ENCODE data around the gene GLB1L2.

The GLB1L2 gene

GRCh38 chr11:134347441-134347840 lies 15.7 kb downstream of the GLB1L2 start:
- Histone ChIP-seq H3K9me2 (replicated peaks; ENCODE audit: low read depth, low read length) (no peaks in the 10 kb centered on the region), H3K27me3 (ENCODE audit: insufficient read depth, low read length, poor library complexity, severe bottlenecking) (no peaks in the 10 kb centered on the region), H3K4me1 (ENCODE audit: insufficient read depth, low read length, poor library complexity, severe bottlenecking) (no peaks in the 10 kb centered on the region), H3K79me2 (ENCODE audit: insufficient read depth, low read length) (no peaks in the 10 kb centered on the region), H3K9ac (ENCODE audit: low read depth, low read length, poor library complexity, severe bottlenecking) (no peak overlapping the region), H3K9me3 (ENCODE audit: insufficient read depth, low read depth, low read length) (peaks cover 8% of the 10 kb centered on the region; the same call in 1 of the 2 replicates), H3K4me2 (ENCODE audit: low read depth, low read length, poor library complexity, severe bottlenecking) (no peak overlapping the region), H2AFZ (ENCODE audit: low read length) (no peak overlapping the region), H3K36me3 (ENCODE audit: insufficient read depth, low read length) (no peaks in the 10 kb centered on the region), H3F3A (ENCODE audit: low read depth) (no peaks in the 10 kb centered on the region), H3K4me3 (ENCODE audit: low read length, poor library complexity, severe bottlenecking) (no peak overlapping the region), H4K20me1 (ENCODE audit: insufficient read depth, low read length, poor library complexity, severe bottlenecking) (no peaks in the 10 kb centered on the region)
- TF ChIP-seq EZH2phosphoT487 (IDR thresholded peaks at IDR 0.05; ENCODE audit: borderline replicate concordance) (no peak), CTCF (conservative IDR thresholded peaks at IDR 0.05; ENCODE audit: low read length) (no peak)

GRCh38 chr11:134349109-134349801 lies 17.5 kb downstream of the GLB1L2 start:
- Histone ChIP-seq H3K9ac (ENCODE audit: low read depth, low read length, poor library complexity, severe bottlenecking) (no peak overlapping the region), H4K20me1 (ENCODE audit: insufficient read depth, low read length, poor library complexity, severe bottlenecking) (no peaks in the 10 kb centered on the region), H3K4me1 (ENCODE audit: insufficient read depth, low read length, poor library complexity, severe bottlenecking) (no peaks in the 10 kb centered on the region), H3K27me3 (ENCODE audit: insufficient read depth, low read length, poor library complexity, severe bottlenecking) (no peaks in the 10 kb centered on the region), H3K36me3 (ENCODE audit: insufficient read depth, low read length) (no peaks in the 10 kb centered on the region), H2AFZ (ENCODE audit: low read length) (no peak overlapping the region), H3K9me3 (ENCODE audit: insufficient read depth, low read depth, low read length) (peaks cover 3% of the 10 kb centered on the region; the same call in 1 of the 2 replicates), H3K4me2 (ENCODE audit: low read depth, low read length, poor library complexity, severe bottlenecking) (no peak overlapping the region), H3K79me2 (ENCODE audit: insufficient read depth, low read length) (no peaks in the 10 kb centered on the region), H3K4me3 (ENCODE audit: low read length, poor library complexity, severe bottlenecking) (no peak overlapping the region), H3K9me2 (replicated peaks; ENCODE audit: low read depth, low read length) (no peaks in the 10 kb centered on the region), H3F3A (ENCODE audit: low read depth) (no peaks in the 10 kb centered on the region)
- TF ChIP-seq EZH2phosphoT487 (IDR thresholded peaks at IDR 0.05; ENCODE audit: borderline replicate concordance) (no peak), CTCF (conservative IDR thresholded peaks at IDR 0.05; ENCODE audit: low read length) (no peak)

DNA sequence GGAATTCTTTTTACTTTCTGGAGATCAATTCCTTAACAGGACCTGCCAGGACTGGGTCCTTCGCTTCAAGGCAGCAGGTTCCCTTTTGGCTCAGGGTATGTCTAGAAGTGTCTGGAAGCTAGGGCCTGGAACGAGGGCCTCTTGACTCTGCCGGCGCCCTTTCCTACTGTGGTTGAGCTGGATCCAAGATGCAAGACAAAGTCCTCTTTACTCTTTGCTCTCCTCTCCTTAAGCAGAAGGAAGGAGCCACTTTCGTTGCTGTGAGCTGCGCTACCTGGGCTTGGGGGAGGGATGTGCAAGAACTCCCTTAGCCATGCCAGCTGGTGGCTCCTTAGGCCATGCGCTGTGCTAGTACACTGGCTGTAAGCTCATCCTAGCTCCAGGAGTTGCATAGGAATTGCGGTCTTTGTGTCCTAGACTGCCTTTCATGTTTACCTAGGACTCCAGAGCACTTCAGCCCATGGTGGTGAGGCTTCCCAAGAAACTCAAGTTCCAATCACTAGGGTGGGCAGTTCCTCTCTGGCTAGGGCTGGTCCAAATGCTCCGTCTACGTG lies 18.1 kb downstream of the GLB1L2 start:
- Histone ChIP-seq H3K79me2 (ENCODE audit: insufficient read depth, low read length) (no peaks in the 10 kb centered on the region), H3K36me3 (ENCODE audit: insufficient read depth, low read length) (no peaks in the 10 kb centered on the region), H3K27me3 (ENCODE audit: insufficient read depth, low read length, poor library complexity, severe bottlenecking) (no peaks in the 10 kb centered on the region), H3K9me2 (replicated peaks; ENCODE audit: low read depth, low read length) (no peaks in the 10 kb centered on the region), H3K4me3 (ENCODE audit: low read length, poor library complexity, severe bottlenecking) (no peak overlapping the region), H3K4me1 (ENCODE audit: insufficient read depth, low read length, poor library complexity, severe bottlenecking) (no peaks in the 10 kb centered on the region), H2AFZ (ENCODE audit: low read length) (no peak overlapping the region), H4K20me1 (ENCODE audit: insufficient read depth, low read length, poor library complexity, severe bottlenecking) (no peaks in the 10 kb centered on the region), H3K9ac (ENCODE audit: low read depth, low read length, poor library complexity, severe bottlenecking) (no peak overlapping the region), H3K4me2 (ENCODE audit: low read depth, low read length, poor library complexity, severe bottlenecking) (no peak overlapping the region), H3F3A (ENCODE audit: low read depth) (no peaks in the 10 kb centered on the region), H3K9me3 (ENCODE audit: insufficient read depth, low read depth, low read length) (peaks cover 3% of the 10 kb centered on the region; the same call in 1 of the 2 replicates)
- TF ChIP-seq CTCF (conservative IDR thresholded peaks at IDR 0.05; ENCODE audit: low read length): no peak
- TF ChIP-seq EZH2phosphoT487 (IDR thresholded peaks at IDR 0.05; ENCODE audit: borderline replicate concordance): no peak
